Fibroblast of pulmonary artery (primary cell): ENCODE data around the gene DNER.

Experiments
- DNase-seq: peaks from one replicate; pipeline ENCODE4 v3.0.0-alpha.2; 2010; ENCODE audit warnings: low read depth
- H3K4me3 ChIP-seq: replicated peaks from 2 replicates; pipeline ENCODE4 v1.5.1; 2011; ENCODE audit warnings: low read depth, mild to moderate bottlenecking, control low read depth, low read length, moderate library complexity
- TF ChIP-seq, protein P1 (sequence below): IDR thresholded peaks from 2 replicates; pipeline ENCODE4 v1.5.1; 2011; ENCODE audit warnings: mild to moderate bottlenecking, control low read depth, low read length, inconsistent platforms; ENCODE audit errors: missing control alignments

The DNER gene

DNA sequence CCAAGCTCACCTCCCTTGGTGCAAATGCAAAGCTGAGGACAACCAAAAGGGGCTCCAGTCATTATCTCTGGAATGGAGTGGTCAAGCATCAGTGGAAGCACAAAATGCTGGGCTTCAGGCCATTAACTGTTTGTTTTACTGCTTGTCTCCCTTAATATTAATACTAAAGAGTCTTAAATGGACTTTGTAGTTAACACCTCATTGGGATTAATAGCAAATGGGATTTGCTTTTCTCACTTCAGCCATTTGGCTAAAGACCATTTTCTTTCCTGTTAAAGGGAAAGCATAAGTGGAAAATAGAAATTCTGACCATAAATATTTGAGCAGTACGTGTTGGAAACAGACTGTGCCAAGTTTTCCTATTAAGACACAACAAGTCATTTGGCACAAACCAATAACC, 154.4 kb downstream of the DNER start:
- no peak overlapping the region for H3K4me3 ChIP-seq
- TF ChIP-seq, protein P1, sequence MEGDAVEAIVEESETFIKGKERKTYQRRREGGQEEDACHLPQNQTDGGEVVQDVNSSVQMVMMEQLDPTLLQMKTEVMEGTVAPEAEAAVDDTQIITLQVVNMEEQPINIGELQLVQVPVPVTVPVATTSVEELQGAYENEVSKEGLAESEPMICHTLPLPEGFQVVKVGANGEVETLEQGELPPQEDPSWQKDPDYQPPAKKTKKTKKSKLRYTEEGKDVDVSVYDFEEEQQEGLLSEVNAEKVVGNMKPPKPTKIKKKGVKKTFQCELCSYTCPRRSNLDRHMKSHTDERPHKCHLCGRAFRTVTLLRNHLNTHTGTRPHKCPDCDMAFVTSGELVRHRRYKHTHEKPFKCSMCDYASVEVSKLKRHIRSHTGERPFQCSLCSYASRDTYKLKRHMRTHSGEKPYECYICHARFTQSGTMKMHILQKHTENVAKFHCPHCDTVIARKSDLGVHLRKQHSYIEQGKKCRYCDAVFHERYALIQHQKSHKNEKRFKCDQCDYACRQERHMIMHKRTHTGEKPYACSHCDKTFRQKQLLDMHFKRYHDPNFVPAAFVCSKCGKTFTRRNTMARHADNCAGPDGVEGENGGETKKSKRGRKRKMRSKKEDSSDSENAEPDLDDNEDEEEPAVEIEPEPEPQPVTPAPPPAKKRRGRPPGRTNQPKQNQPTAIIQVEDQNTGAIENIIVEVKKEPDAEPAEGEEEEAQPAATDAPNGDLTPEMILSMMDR: no peak
- DNase-seq: no peak

DNA sequence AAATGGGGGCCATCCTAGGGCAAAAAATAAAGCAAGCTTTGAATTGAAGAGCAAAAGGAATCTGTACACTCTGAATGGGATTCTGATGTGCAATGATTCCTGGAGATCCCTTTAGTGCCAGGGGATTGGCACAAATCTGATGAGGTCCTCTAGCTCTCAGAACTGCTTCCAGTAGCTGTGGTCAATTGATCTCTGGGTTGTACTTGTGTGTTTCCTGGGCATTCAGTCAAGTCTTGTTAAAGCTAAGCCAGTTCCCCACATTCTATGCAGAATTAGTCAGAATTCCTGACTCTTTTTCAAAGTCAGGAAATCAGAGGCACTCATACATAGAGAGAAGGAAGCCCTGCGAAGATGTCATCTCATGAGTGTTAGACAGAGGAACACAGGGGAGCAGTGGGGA, 161.3 kb downstream of the DNER start:
- H3K4me3 ChIP-seq: no peak overlapping the region
- TF ChIP-seq, protein P1: no peak
- peak; percentile 2 for DNase-seq

DNA sequence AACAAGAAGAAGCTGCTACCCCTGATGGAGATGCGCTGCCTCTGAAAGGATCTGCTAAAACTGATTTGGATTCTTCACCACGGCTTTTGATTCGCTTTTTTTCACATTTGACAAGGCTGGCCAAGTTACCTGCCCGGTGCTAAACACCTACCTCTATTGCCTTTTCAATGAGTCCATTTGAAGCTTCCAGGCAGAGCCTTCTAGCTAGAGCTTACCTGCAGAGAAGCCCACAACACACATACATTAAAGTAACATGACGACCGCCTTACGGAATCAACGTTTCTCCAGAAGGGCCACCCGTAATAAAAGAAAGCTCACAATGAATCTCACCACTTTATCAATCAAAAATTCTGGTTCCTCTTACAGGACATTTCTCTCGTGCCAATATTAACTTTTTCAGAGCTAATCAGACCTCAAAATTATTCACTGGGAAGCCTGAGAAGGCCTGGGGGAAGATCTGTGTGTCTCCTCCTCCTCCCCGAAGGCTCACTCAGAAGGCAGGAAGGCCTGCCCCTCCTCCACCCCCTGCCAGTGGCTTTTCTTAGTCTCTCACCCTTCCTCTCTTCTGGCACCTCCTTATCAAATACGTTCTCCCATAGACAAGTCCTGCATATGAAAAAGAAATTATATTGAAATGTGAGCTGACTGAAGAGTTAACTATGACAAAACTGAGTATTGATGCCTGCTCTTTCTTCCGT, 171.0 kb downstream of the DNER start:
- DNase-seq: no peak
- no peak overlapping the region for H3K4me3 ChIP-seq
- TF ChIP-seq, protein P1: no peak

DNA sequence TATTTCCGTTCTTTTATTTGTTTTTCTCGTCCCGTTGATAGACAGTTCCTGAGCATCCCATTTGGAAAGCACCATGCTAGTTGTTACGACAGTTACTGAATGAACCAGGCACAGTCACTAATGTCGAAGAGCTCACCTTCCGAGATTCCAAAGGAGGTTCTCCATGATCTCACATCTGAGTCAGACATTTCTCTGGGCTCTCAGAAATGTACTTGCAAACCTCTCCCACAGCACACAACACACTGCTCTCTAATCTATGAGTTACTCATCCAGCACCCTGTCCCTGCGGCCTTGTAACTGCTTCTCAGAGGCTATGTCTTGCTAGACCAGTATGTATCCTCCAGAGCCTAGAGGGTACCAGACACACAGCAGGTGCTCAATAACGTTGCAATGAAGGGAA, 174.7 kb downstream of the DNER start:
- no peak for DNase-seq
- TF ChIP-seq, protein P1: no peak
- H3K4me3 ChIP-seq: no peak overlapping the region

DNA sequence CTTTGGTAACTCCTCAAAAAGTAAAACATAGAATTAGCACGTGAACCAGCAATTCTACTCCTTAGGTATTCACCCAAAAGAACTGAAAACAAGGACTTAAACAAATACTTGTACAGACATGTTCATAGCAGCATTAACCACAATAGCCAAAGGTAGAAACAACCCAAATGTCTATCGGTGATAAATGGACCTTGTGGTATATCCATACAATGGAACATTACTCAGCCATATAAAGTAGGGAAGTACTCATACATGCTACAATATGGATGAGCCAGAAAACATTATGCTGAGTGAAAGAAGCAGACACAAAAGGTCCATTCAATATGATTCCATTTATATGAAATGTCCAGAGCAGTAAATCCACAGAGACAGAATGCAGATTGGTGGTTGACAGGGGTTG, 182.8 kb downstream of the DNER start:
- DNase-seq: no peak
- TF ChIP-seq, protein P1: no peak
- no peak overlapping the region for H3K4me3 ChIP-seq

GRCh38 chr2:229530434-229530833, 183.9 kb downstream of the DNER start:
- no peak overlapping the region for H3K4me3 ChIP-seq
- DNase-seq: no peak
- TF ChIP-seq, protein P1: no peak

GRCh38 chr2:229528846-229529245, 185.5 kb downstream of the DNER start:
- TF ChIP-seq, protein P1: no peak
- no peak overlapping the region for H3K4me3 ChIP-seq
- no peak for DNase-seq
